K562 (cell line): ENCODE data around the gene RCE1. TPM values are rescaled to one million over a fixed set of nuclear protein-coding genes. Genes with fewer than 3 reads are reported as not detected.

Source experiments
- ATAC-seq: fragments of 200-7000 bp; cut with Tn5 transposase; 3 replicates; pipeline ENCODE4 v1.9.1; 2020; ENCODE audit warnings: moderate library complexity
- BruUV-seq: library from RNA; stranded (reverse); fragments of 400-500 nt; replicated peaks from 2 replicates; lab custom pipeline; 2021; lab: Mats Ljungman, UMichigan
- CTCF ChIA-PET: fragments of 300-600 bp; formaldehyde crosslinking; extraction: SDS; loops from one replicate; lab custom pipeline; 2021; ENCODE audit warnings: low intra/inter-chr PET ratio; lab: Yijun Ruan, JAX
- POLR2A ChIA-PET: fragments of 300-600, 350-650 bp; sonication (Branson Sonifier 250); formaldehyde crosslinking; extraction: SDS; loops from one replicate; lab custom pipeline; 2021; ENCODE audit warnings: antibody characterized with exemption, inconsistent platforms; lab: Yijun Ruan, JAX
- DNase-seq, 4 experiments: peaks; one replicate each; pipeline versions ENCODE4 v3.0.0 to v3.0.0-alpha.2; 2011 to 2018; ENCODE audit warnings: low spot score in 3 of 4, mixed read lengths in 3 of 4; ENCODE audit errors: extremely low read depth in 1 of 4
- FAIRE-seq: peaks from 2 replicates; lab custom pipeline; 2011; peaks lifted over from hg19 to GRCh38; lab: Jason Lieb, UNC
- H2AFZ ChIP-seq: 2 replicates; pipeline ENCODE4 v1.6.0; 2011; ENCODE audit warnings: low read depth, low read length, control low read depth, inconsistent platforms
- H3K27ac ChIP-seq: fragments of 200-600 bp; 3 replicates; pipeline ENCODE4 v1.8.0; 2011; ENCODE audit warnings: low read depth, mild to moderate bottlenecking, control low read depth, inconsistent platforms, low read length, moderate library complexity, mixed read lengths; ENCODE audit errors: extremely low read depth
- H3K27me3 ChIP-seq, 2 experiments: fragments of 300-600 bp in 1 of 2; 2 replicates in 1 of 2; 3 replicates in 1 of 2; pipeline versions ENCODE4 v1.6.0 to v1.8.0; 2011; ENCODE audit warnings: inconsistent platforms in 2 of 2, low read length in 2 of 2, mild to moderate bottlenecking in 1 of 2, mixed read lengths in 1 of 2, moderate library complexity in 1 of 2; ENCODE audit not compliant: control insufficient read depth in 2 of 2, insufficient read depth in 2 of 2
- H3K36me3 ChIP-seq: fragments of 300-600 bp; 3 replicates; pipeline ENCODE4 v1.8.0; 2011; ENCODE audit warnings: mild to moderate bottlenecking, low read length, inconsistent platforms; ENCODE audit not compliant: control insufficient read depth, insufficient read depth
- H3K4me1 ChIP-seq, 2 experiments: fragments of 200-600 bp in 1 of 2; replicated peaks in 1 of 2; 2 replicates in 1 of 2; 3 replicates in 1 of 2; pipeline versions ENCODE4 v1.5.1 to v1.8.0; 2011; ENCODE audit warnings: inconsistent platforms in 2 of 2, low read length in 2 of 2, mild to moderate bottlenecking in 1 of 2, mixed read lengths in 1 of 2, moderate library complexity in 1 of 2; ENCODE audit not compliant: control insufficient read depth in 2 of 2, insufficient read depth in 2 of 2
- H3K4me2 ChIP-seq: 2 replicates; pipeline ENCODE4 v1.6.1; 2011; ENCODE audit warnings: low read length, control low read depth, inconsistent platforms, mixed read lengths; ENCODE audit not compliant: insufficient read depth
- H3K4me3 ChIP-seq: fragments of 200-600 bp; sonication (generic), shearing (Covaris generic); 2 replicates; pipeline ENCODE4 v1.5.1; 2016; ENCODE audit warnings: control low read depth, inconsistent platforms
- H3K79me2 ChIP-seq: fragments of 200-600 bp; 3 replicates; pipeline ENCODE4 v1.8.0; 2011; ENCODE audit warnings: low read length, inconsistent platforms; ENCODE audit not compliant: control insufficient read depth, insufficient read depth
- H3K9ac ChIP-seq, 2 experiments: 2 replicates each; pipeline versions ENCODE4 v1.6.0 to v1.6.1; 2011; ENCODE audit warnings: low read depth in 2 of 2, low read length in 2 of 2, control low read depth in 1 of 2, inconsistent platforms in 1 of 2, mild to moderate bottlenecking in 1 of 2, mixed read lengths in 1 of 2; ENCODE audit not compliant: insufficient read depth in 1 of 2
- H3K9me1 ChIP-seq: one replicate; pipeline ENCODE4 v1.6.0; 2011; ENCODE audit warnings: inconsistent platforms, mild to moderate bottlenecking, low read length, moderate library complexity; ENCODE audit not compliant: control insufficient read depth, insufficient read depth
- H3K9me3 ChIP-seq: replicated peaks from 2 replicates; pipeline ENCODE4 v1.5.1; 2011; ENCODE audit warnings: low read depth, low read length, inconsistent platforms; ENCODE audit not compliant: control insufficient read depth, insufficient read depth
- H4K20me1 ChIP-seq: replicated peaks from 2 replicates; pipeline ENCODE4 v1.6.1; 2011; ENCODE audit warnings: low read length, inconsistent platforms, mixed read lengths; ENCODE audit not compliant: control insufficient read depth, insufficient read depth
- BHLHE40 ChIP-seq: IDR thresholded peaks from 2 replicates; pipeline ENCODE4 v1.6.1; 2011; ENCODE audit warnings: low read length, improper control_type of control experiment
- CBFA2T2 ChIP-seq: fragments of 450-650 bp; conservative IDR thresholded peaks from 2 replicates; pipeline ENCODE4 v1.6.1; 2017; ENCODE audit warnings: mild to moderate bottlenecking
- CBX1 ChIP-seq: sonication (generic); IDR thresholded peaks from 2 replicates; pipeline ENCODE4 v1.6.1; 2016; ENCODE audit warnings: antibody characterized with exemption, low read depth, mild to moderate bottlenecking
- FIP1L1 ChIP-seq: fragments of 200-400 bp; formaldehyde crosslinking; IDR thresholded peaks from 2 replicates; pipeline ENCODE4 v1.6.1; 2018; ENCODE audit warnings: mild to moderate bottlenecking, low read depth, low read length; ENCODE audit not compliant: poor library complexity, severe bottlenecking
- FOSL1 ChIP-seq: fragments of 200-800 bp; sonication (Bioruptor generic); conservative IDR thresholded peaks from 2 replicates; pipeline ENCODE4 v1.6.1; 2016; ENCODE audit warnings: missing genetic modification characterization, missing compliant biosample characterization
- HDAC8 ChIP-seq: fragments of 450-650 bp; IDR thresholded peaks from 2 replicates; pipeline ENCODE4 v1.6.1; 2016; ENCODE audit warnings: mild to moderate bottlenecking, missing genetic modification characterization, moderate library complexity, missing compliant biosample characterization
- ILF3 ChIP-seq: fragments of 450-650 bp; IDR thresholded peaks from 2 replicates; pipeline ENCODE4 v1.6.1; 2018; ENCODE audit warnings: antibody characterized with exemption, mild to moderate bottlenecking, moderate library complexity, borderline replicate concordance
- MTF1 ChIP-seq: fragments of 250-450 bp; sonication (Bioruptor Pico); IDR thresholded peaks from 2 replicates; pipeline ENCODE4 v1.9.0; 2021; ENCODE audit warnings: moderate library complexity, mild to moderate bottlenecking, inconsistent platforms, borderline replicate concordance
- POLR2G ChIP-seq: fragments of 200-400 bp; formaldehyde crosslinking; IDR thresholded peaks from 2 replicates; pipeline ENCODE4 v1.6.1; 2017; ENCODE audit warnings: low read depth, mild to moderate bottlenecking, antibody characterized with exemption, low read length, moderate library complexity
- TAF15 ChIP-seq: fragments of 200-400 bp; formaldehyde crosslinking; IDR thresholded peaks from 2 replicates; pipeline ENCODE4 v1.6.1; 2017; ENCODE audit warnings: mild to moderate bottlenecking, low read depth, low read length, moderate library complexity
- TRIM28 ChIP-seq: fragments of 450-650 bp; IDR thresholded peaks from 2 replicates; pipeline ENCODE4 v1.6.1; 2017
- ZFX ChIP-seq: sonication (generic); formaldehyde crosslinking; IDR thresholded peaks from 2 replicates; pipeline ENCODE4 v1.8.0; 2022; ENCODE audit warnings: mild to moderate bottlenecking, missing genetic modification reagents, moderate library complexity
- ZNF224 ChIP-seq: sonication (generic); formaldehyde crosslinking; IDR thresholded peaks from 2 replicates; pipeline ENCODE4 v1.8.0; 2022; ENCODE audit warnings: mild to moderate bottlenecking, missing genetic modification reagents
- WGBS: fragments of 100-300 bp; shearing (Covaris generic); methylation state at CpG from one replicate; pipeline ENCODE4 v1.1.6; 2016; ENCODE audit warnings: low coverage, mixed read lengths; ENCODE audit not compliant: insufficient coverage; ENCODE audit errors: missing lambda C conversion rate; 5-methylcytosine and 5-hydroxymethylcytosine counted together
- in situ Hi-C: fragments of 300-500 bp; cut with MboI; formaldehyde crosslinking; loops from 4 replicates; pipeline ENCODE4 v1.15.0; 2018; ENCODE audit warnings: inconsistent platforms, mixed read lengths
- intact Hi-C: fragments of 100-400 bp; cut with micrococcal nuclease; formaldehyde crosslinking; loops from 2 replicates; pipeline ENCODE4 v1.14.2; 2022
- polyA plus RNA-seq, 8 experiments: library from polyadenylated mRNA; depleted of rRNA in 4 of 8; stranded (reverse) in 5 of 8; unstranded in 3 of 8; fragments of >200 nt; fragmentation: Nextera tagmentation in 2 of 8; fragmentation: Illumina TruSeq in 1 of 8; extraction: Ambion mirVana in 2 of 8; extraction: Trizol in 1 of 8; gene quantifications; 2 replicates each; pipeline versions ENCODE4 v1.2.1 to v1.2.3, GENCODE V29; 2011 to 2014; ENCODE audit warnings: inconsistent platforms in 1 of 8, missing spikeins in 1 of 8
- total RNA-seq, 7 experiments: library from RNA; depleted of rRNA in 6 of 7; stranded (reverse); fragments of >200 nt in 6 of 7; fragmentation: Illumina TruSeq in 2 of 7; extraction: Trizol in 2 of 7; gene quantifications; 2 replicates each; pipeline versions ENCODE4 v1.2.1 to v1.2.3, GENCODE V29; 2011 to 2021; ENCODE audit warnings: low replicate concordance in 1 of 7
- TF ChIP-seq, protein P1 (sequence below): sonication (generic); formaldehyde crosslinking; IDR thresholded peaks from 2 replicates; pipeline ENCODE4 v1.8.1; 2023; ENCODE audit warnings: mild to moderate bottlenecking, missing genetic modification reagents, moderate library complexity
- TF ChIP-seq, protein P2 (sequence below), 2 experiments: fragments of 450-650 bp; IDR thresholded peaks; 2 replicates each; pipeline ENCODE4 v1.6.1; 2016
- TF ChIP-seq, protein P3 (sequence below): fragments of 250-450 bp; sonication (Bioruptor Pico); IDR thresholded peaks from 2 replicates; pipeline ENCODE4 v1.9.0; 2021; ENCODE audit warnings: mild to moderate bottlenecking
- TF ChIP-seq, protein P4 (sequence below): IDR thresholded peaks from 3 replicates; pipeline ENCODE4 v1.6.1; 2011; ENCODE audit warnings: borderline replicate concordance, mild to moderate bottlenecking, moderate library complexity; ENCODE audit not compliant: insufficient read length; ENCODE audit errors: extremely low read depth

Gene RCE1
- total and polyA plus RNA-seq, 9 of the 15 experiments (the other 6 are each of a cell fraction or from before 2014, with no cell fraction given), result 0.75 to 41.5 (median 15.1) TPM

DNA sequence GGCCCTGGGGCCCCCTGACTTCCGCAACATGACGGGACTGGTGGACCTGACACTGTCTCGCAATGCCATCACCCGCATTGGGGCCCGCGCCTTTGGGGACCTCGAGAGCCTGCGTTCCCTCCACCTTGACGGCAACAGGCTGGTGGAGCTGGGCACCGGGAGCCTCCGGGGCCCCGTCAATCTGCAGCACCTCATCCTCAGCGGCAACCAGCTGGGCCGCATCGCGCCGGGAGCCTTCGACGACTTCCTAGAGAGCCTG, 14.6 kb downstream of the RCE1 start:
- FAIRE-seq (no peak), ATAC-seq (no peak), DNase-seq (no peak)
- intact Hi-C loops (no loop called here), in situ Hi-C loops (no loop called here)
- Histone ChIP-seq H3K4me2 (0 out of 2 replicates have a peak overlapping the region, but pooled peaks have one; percentile 77), H3K4me3 (peak overlapping the region; percentile 68), H2AFZ (no peak overlapping the region), H3K9ac (peak overlapping the region in 1 of 2 experiments; percentile 94; a peak in 2 of 4 replicates), H3K9me1 (no peaks in the 10 kb centered on the region), H3K36me3 (peaks cover 36% of the 10 kb centered on the region; the same call in 1 of the 3 replicates), H3K4me1 (peaks cover 11 to 88% of the 10 kb centered on the region in 2 experiments; a peak in 4 of 5 replicates), H3K79me2 (peaks cover 25% of the 10 kb centered on the region), H3K9me3 (no peaks in the 10 kb centered on the region), H4K20me1 (no peaks in the 10 kb centered on the region), H3K27ac (no peak overlapping the region), H3K27me3 (no peaks in the 10 kb centered on the region)
- 0 out of 2 replicates have a peak, but pooled peaks have one; percentile 14 for TF ChIP-seq CBX1
- TF ChIP-seq BHLHE40, result no peak
- TF ChIP-seq, protein P1, sequence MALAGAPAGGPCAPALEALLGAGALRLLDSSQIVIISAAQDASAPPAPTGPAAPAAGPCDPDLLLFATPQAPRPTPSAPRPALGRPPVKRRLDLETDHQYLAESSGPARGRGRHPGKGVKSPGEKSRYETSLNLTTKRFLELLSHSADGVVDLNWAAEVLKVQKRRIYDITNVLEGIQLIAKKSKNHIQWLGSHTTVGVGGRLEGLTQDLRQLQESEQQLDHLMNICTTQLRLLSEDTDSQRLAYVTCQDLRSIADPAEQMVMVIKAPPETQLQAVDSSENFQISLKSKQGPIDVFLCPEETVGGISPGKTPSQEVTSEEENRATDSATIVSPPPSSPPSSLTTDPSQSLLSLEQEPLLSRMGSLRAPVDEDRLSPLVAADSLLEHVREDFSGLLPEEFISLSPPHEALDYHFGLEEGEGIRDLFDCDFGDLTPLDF (CRISPR knock-in tag), result no peak
- no peak for TF ChIP-seq FIP1L1
- no peak for TF ChIP-seq TRIM28
- TF ChIP-seq, protein P2, sequence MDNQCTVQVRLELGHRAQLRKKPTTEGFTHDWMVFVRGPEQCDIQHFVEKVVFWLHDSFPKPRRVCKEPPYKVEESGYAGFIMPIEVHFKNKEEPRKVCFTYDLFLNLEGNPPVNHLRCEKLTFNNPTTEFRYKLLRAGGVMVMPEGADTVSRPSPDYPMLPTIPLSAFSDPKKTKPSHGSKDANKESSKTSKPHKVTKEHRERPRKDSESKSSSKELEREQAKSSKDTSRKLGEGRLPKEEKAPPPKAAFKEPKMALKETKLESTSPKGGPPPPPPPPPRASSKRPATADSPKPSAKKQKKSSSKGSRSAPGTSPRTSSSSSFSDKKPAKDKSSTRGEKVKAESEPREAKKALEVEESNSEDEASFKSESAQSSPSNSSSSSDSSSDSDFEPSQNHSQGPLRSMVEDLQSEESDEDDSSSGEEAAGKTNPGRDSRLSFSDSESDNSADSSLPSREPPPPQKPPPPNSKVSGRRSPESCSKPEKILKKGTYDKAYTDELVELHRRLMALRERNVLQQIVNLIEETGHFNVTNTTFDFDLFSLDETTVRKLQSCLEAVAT (IDR thresholded peaks at IDR 0.05), result no peak
- TF ChIP-seq, protein P3, sequence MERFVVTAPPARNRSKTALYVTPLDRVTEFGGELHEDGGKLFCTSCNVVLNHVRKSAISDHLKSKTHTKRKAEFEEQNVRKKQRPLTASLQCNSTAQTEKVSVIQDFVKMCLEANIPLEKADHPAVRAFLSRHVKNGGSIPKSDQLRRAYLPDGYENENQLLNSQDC (CRISPR knock-in tag), result no peak
- TF ChIP-seq TAF15, result no peak
- peak; percentile 19; the same call in 1 of the 2 replicates for TF ChIP-seq ZFX
- TF ChIP-seq, protein P4, sequence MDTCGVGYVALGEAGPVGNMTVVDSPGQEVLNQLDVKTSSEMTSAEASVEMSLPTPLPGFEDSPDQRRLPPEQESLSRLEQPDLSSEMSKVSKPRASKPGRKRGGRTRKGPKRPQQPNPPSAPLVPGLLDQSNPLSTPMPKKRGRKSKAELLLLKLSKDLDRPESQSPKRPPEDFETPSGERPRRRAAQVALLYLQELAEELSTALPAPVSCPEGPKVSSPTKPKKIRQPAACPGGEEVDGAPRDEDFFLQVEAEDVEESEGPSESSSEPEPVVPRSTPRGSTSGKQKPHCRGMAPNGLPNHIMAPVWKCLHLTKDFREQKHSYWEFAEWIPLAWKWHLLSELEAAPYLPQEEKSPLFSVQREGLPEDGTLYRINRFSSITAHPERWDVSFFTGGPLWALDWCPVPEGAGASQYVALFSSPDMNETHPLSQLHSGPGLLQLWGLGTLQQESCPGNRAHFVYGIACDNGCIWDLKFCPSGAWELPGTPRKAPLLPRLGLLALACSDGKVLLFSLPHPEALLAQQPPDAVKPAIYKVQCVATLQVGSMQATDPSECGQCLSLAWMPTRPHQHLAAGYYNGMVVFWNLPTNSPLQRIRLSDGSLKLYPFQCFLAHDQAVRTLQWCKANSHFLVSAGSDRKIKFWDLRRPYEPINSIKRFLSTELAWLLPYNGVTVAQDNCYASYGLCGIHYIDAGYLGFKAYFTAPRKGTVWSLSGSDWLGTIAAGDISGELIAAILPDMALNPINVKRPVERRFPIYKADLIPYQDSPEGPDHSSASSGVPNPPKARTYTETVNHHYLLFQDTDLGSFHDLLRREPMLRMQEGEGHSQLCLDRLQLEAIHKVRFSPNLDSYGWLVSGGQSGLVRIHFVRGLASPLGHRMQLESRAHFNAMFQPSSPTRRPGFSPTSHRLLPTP, result no peak
- TF ChIP-seq MTF1, result no peak
- no peak for TF ChIP-seq CBFA2T2
- no peak for TF ChIP-seq HDAC8
- no peak for TF ChIP-seq ILF3
- no peak for TF ChIP-seq ZNF224 (CRISPR knock-in tag)
- peak; percentile 9; the same call in 1 of the 2 replicates for TF ChIP-seq POLR2G
- no peak for TF ChIP-seq FOSL1 (tag)
- ChIA-PET POLR2A (interaction anchor here (0.7 to 0.9 kb wide), 2 partner anchors 12 to 180 kb away, joined by 3 to 6 read pairs; no protein-coding TSS in a partner anchor), CTCF (no interaction called here)
- WGBS, result 89% methylated on average over 12 of the region's 19 CpGs
- no TSS peak for BruUV-seq
